HepG2 (cell line): Measurements from ENCODE around the gene HES6. TPM values are rescaled to one million over a fixed set of nuclear protein-coding genes. Genes with fewer than 3 reads are reported as not detected.

Experiments
- AGO1 ChIP-seq: fragments of 200-400 bp; formaldehyde crosslinking; IDR thresholded peaks from 2 replicates; pipeline ENCODE4 v1.6.1; 2017; ENCODE audit warnings: mild to moderate bottlenecking, low read depth, low read length, moderate library complexity; ENCODE audit not compliant: poor library complexity, severe bottlenecking
- CEBPG ChIP-seq: IDR thresholded peaks from 2 replicates; pipeline ENCODE4 v1.6.1; 2016
- FOXA1 ChIP-seq, 2 experiments: fragments of 450-650 bp in 1 of 2; sonication (generic) in 1 of 2; formaldehyde crosslinking in 1 of 2; IDR thresholded peaks; 2 replicates each; pipeline versions ENCODE4 v1.4.0 to v1.6.1; 2016 to 2020; ENCODE audit warnings: missing genetic modification reagents in 1 of 2
- HMGXB4 ChIP-seq, 2 experiments: sonication (generic) in 1 of 2; formaldehyde crosslinking in 1 of 2; IDR thresholded peaks; 2 replicates each; pipeline versions ENCODE4 v1.4.0 to v1.6.1; 2018 to 2020; ENCODE audit warnings: missing genetic modification reagents in 2 of 2, borderline replicate concordance in 1 of 2, low read depth in 1 of 2, mild to moderate bottlenecking in 1 of 2, missing biosample characterization in 1 of 2
- HNRNPUL1 ChIP-seq: fragments of 200-400 bp; formaldehyde crosslinking; IDR thresholded peaks from 2 replicates; pipeline ENCODE4 v1.6.1; 2017; ENCODE audit warnings: low read depth, mild to moderate bottlenecking, low read length, moderate library complexity
- KAT7 ChIP-seq: IDR thresholded peaks from 2 replicates; pipeline ENCODE4 v1.6.1; 2018; ENCODE audit warnings: borderline replicate concordance, missing compliant biosample characterization
- KDM1A ChIP-seq: IDR thresholded peaks from 2 replicates; pipeline ENCODE4 v1.6.1; 2016; ENCODE audit warnings: missing compliant biosample characterization
- NFYC ChIP-seq: IDR thresholded peaks from 2 replicates; pipeline ENCODE4 v1.6.1; 2016; ENCODE audit warnings: missing genetic modification reagents, missing compliant biosample characterization
- RFX5 ChIP-seq: IDR thresholded peaks from 2 replicates; pipeline ENCODE4 v1.6.1; 2011; ENCODE audit warnings: low read depth, low read length, improper control_type of control experiment
- SKIL ChIP-seq: sonication (generic); formaldehyde crosslinking; IDR thresholded peaks from 2 replicates; pipeline ENCODE4 v1.8.0; 2022; ENCODE audit warnings: missing genetic modification reagents, mild to moderate bottlenecking, moderate library complexity, borderline replicate concordance
- THAP8 ChIP-seq: sonication (generic); formaldehyde crosslinking; IDR thresholded peaks from 2 replicates; pipeline ENCODE4 v1.5.1; 2020; ENCODE audit warnings: missing genetic modification reagents, mild to moderate bottlenecking, borderline replicate concordance
- ZNF280D ChIP-seq: sonication (generic); formaldehyde crosslinking; IDR thresholded peaks from 2 replicates; pipeline ENCODE4 v1.5.1; 2020; ENCODE audit warnings: mild to moderate bottlenecking, missing genetic modification reagents
- ZNF296 ChIP-seq: sonication (generic); formaldehyde crosslinking; conservative IDR thresholded peaks from 2 replicates; pipeline ENCODE4 v1.5.0; 2020; ENCODE audit warnings: mild to moderate bottlenecking, missing genetic modification reagents
- ZNF713 ChIP-seq: sonication (generic); formaldehyde crosslinking; IDR thresholded peaks from 2 replicates; pipeline ENCODE4 v1.4.0; 2020; ENCODE audit warnings: mild to moderate bottlenecking, missing genetic modification reagents
- polyA plus RNA-seq, 8 experiments: library from polyadenylated mRNA; depleted of rRNA in 3 of 8; stranded (reverse) in 7 of 8; unstranded in 1 of 8; fragments of >200 nt; fragmentation: Illumina TruSeq in 4 of 8; extraction: Trizol in 4 of 8; gene quantifications; 2 replicates each; pipeline versions ENCODE4 v1.2.1 to v1.2.3, GENCODE V29; 2011 to 2016; ENCODE audit warnings: low read depth in 4 of 8, missing spikeins in 1 of 8, mixed read lengths in 1 of 8; ENCODE audit not compliant: insufficient read depth in 1 of 8
- total RNA-seq, 5 experiments: library from RNA; depleted of rRNA; stranded (reverse); fragments of >200 nt; fragmentation: Illumina TruSeq; extraction: Trizol; gene quantifications; 2 replicates each; pipeline ENCODE4 v1.2.3, GENCODE V29; 2016; ENCODE audit warnings: low read depth in 1 of 5

Gene HES6
- total and polyA plus RNA-seq, 2 of the 13 experiments (the other 11 are each of a cell fraction or from before 2014, with no cell fraction given): 19.5 to 82.8 TPM

- TF ChIP-seq HMGXB4 (CRISPR knock-in tag; IDR thresholded peaks at IDR 0.05; ENCODE audit: borderline replicate concordance in 1 of 2, low read depth in 1 of 2) (peak; percentile 36 to 77; a peak in 2 of 4 replicates), AGO1 (no peak), FOXA1 (IDR thresholded peaks at IDR 0.05) (no peak), FOXA1 (CRISPR knock-in tag; IDR thresholded peaks at IDR 0.05) (0 out of 2 replicates have a peak, but pooled peaks have one; percentile 35), ZNF280D (CRISPR knock-in tag) (0 out of 2 replicates have a peak, but pooled peaks have one; percentile 48), ZNF296 (CRISPR knock-in tag) (peak; percentile 95), ZNF713 (peak; percentile 87; the same call in 1 of the 2 replicates), NFYC (peak; percentile 66), THAP8 (peak; percentile 98; the same call in 1 of the 2 replicates), RFX5 (no peak), SKIL (CRISPR knock-in tag) (peak; percentile 57), HNRNPUL1 (no peak), KAT7 (CRISPR knock-in tag) (0 out of 2 replicates have a peak, but pooled peaks have one; percentile 38), CEBPG (CRISPR knock-in tag) (no peak; the same call in 1 of the 2 replicates), KDM1A (CRISPR knock-in tag) (peak; percentile 70; the same call in 1 of the 2 replicates)
Measured at GRCh38 chr2:238238766-238239542, 884 bp downstream of the HES6 start (continued).
